ENCODE data around the gene NUAK1.

The NUAK1 gene

GRCh38 chr12:106080041-106080790 is 58.5 kb downstream of the NUAK1 start:
- ATAC-seq (replicated peaks; ENCODE audit: extremely low read depth, poor library complexity, severe bottlenecking) (no peak), DNase-seq (ENCODE audit: low spot score in 2 of 2) (no peak)
- Mint-ChIP-seq H3K9me3 (no peaks in the 10 kb centered on the region), H3K4me3 (no peak overlapping the region), H3K4me1 (no peaks in the 10 kb centered on the region), H3K36me3 (ENCODE audit: insufficient read depth) (no peaks in the 10 kb centered on the region), H3K27ac (ENCODE audit: low read depth) (no peak overlapping the region), H3K27me3 (peaks cover 22% of the 10 kb centered on the region)

DNA sequence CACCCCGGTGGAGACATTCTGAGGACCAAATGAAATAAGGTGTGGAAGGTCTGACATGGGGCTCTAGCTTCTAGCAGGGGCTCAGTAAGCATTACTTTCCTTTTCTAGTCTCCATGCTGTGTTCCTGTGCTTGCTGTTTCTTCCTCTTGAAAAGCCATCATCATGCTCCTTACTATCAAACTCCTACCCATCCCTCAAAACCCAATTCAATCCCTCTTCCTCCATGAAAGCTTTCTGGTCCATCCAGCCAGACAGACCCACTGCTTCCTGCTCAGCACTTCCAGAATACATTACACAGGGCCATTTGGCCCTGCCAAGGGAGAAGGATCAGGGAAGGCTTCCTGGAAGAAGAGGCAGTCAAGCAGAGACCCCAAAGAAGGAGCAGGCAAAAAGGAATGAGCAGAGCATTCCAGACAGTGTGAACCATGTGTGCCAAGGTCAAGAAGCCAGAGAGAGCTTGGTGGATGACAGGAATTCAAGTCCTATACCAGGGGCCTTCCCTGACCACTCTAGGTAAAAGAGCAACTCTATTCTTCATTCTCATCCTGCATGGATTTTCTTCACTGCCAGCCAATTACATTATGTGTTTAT is 59.5 kb downstream of the NUAK1 start:
- H3K4me3 Mint-ChIP-seq: no peak overlapping the region
- no peak overlapping the region for H3K27ac Mint-ChIP-seq (ENCODE audit: low read depth)
- no peaks in the 10 kb centered on the region for H3K4me1 Mint-ChIP-seq
- no peaks in the 10 kb centered on the region for H3K9me3 Mint-ChIP-seq
- ATAC-seq (replicated peaks; ENCODE audit: extremely low read depth, poor library complexity, severe bottlenecking) (no peak), DNase-seq (ENCODE audit: low spot score in 2 of 2) (no peak)
- H3K36me3 Mint-ChIP-seq (ENCODE audit: insufficient read depth): no peaks in the 10 kb centered on the region
- peaks cover 22% of the 10 kb centered on the region for H3K27me3 Mint-ChIP-seq

DNA sequence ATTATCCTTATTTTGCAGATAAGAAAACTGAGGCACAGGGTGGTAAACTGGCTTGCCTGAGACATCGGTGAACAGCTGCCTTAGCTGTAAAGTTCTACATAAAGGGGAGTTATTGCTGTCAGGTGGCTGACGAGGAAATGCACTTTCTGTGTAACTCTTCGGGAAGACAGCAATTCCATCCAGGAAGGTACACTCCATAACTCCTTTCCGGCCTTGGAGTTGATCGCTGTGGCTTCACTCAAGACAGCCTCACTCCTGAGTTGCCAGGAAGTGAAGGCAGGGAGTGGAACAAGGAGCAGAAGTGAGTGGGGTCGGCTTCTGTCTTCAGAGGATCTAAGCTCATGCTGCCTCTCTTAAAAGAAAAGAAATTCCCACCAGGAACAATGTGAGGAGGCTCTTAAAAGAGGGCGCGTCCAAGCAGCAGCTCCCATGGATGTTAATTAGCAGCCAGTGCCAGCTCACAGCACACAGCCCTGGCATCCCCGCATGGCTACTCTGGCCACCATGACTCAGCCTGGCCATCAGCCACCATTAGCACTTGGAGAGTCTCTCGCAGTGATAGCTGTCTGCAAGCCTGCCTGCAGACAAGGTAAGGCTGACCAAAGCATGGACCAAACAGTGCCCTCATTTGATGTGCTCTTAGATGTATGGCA is 60.3 kb downstream of the NUAK1 start:
- no peaks in the 10 kb centered on the region for H3K36me3 Mint-ChIP-seq (ENCODE audit: insufficient read depth)
- ATAC-seq (replicated peaks; ENCODE audit: extremely low read depth, poor library complexity, severe bottlenecking) (no peak), DNase-seq (ENCODE audit: low spot score in 2 of 2) (no peak)
- no peaks in the 10 kb centered on the region for H3K9me3 Mint-ChIP-seq
- peaks cover 22% of the 10 kb centered on the region for H3K27me3 Mint-ChIP-seq
- H3K4me3 Mint-ChIP-seq: no peak overlapping the region
- no peaks in the 10 kb centered on the region for H3K4me1 Mint-ChIP-seq
- no peak overlapping the region for H3K27ac Mint-ChIP-seq (ENCODE audit: low read depth)

DNA sequence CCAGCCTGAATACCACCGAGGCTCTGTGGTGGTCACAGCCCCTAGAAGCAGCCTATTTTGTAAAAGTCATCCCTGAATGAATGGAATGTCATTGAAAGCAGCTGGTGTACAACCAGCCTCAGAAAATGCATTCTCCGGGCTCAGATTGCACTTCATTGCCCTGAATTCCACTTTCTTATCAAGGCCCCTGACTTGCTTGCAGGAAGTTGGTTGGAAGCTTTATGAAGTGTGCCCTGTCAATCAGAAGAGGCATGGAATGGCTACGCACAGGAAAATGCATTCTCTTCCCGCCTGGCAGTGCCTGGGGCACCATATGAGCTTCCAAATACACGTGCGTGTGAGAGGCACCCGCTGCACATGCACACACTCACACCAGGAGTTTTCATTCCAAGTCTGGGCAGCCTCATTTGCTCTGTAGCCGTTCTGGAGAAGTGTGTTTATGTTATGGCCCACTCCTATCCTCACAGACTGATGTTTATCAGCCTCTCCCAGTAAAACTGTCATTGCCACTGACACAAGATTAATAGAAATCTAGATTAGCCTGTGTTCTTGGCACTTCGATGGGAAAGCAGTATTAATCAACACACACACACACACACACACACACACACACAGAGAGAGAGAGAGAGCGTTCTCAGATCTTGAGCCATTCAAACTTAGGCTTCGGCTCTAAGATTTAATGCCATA is 63.9 kb downstream of the NUAK1 start:
- ATAC-seq (replicated peaks; ENCODE audit: extremely low read depth, poor library complexity, severe bottlenecking) (no peak), DNase-seq (ENCODE audit: low spot score in 2 of 2) (no peak)
- Mint-ChIP-seq H3K9me3 (no peaks in the 10 kb centered on the region), H3K4me1 (no peaks in the 10 kb centered on the region), H3K4me3 (no peak overlapping the region), H3K36me3 (ENCODE audit: insufficient read depth) (peaks cover under 1% of the 10 kb centered on the region), H3K27ac (ENCODE audit: low read depth) (no peak overlapping the region), H3K27me3 (peaks cover 21% of the 10 kb centered on the region)

- Mint-ChIP-seq H3K4me3 (no peak overlapping the region), H3K27me3 (peaks cover 15% of the 10 kb centered on the region), H3K36me3 (ENCODE audit: insufficient read depth) (peaks cover 2% of the 10 kb centered on the region), H3K9me3 (no peaks in the 10 kb centered on the region), H3K27ac (ENCODE audit: low read depth) (no peak overlapping the region), H3K4me1 (no peaks in the 10 kb centered on the region)
- DNase-seq (ENCODE audit: low spot score in 2 of 2) (no peak), ATAC-seq (replicated peaks; ENCODE audit: extremely low read depth, poor library complexity, severe bottlenecking) (no peak)
Observed at GRCh38 chr12:106074361-106074705, 64.4 kb downstream of the NUAK1 start.

DNA sequence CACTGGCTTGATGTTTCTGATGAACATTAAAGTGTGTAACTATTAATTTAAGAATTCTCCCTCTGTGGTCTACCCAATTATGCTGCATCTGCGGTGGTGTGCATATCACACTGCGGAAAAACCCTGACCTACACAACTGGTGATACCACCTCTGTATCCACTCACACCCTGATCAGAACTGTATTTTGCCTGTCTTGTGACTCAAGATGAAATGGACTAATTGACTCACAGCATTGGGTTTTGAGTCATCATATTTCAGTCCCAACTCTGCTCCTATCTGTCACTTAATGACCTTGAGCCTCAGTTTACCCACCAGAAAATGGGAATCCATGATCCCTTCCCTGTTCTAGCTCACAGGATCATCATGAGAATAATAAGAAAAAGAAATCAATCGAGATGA is 65.6 kb downstream of the NUAK1 start:
- ATAC-seq (replicated peaks; ENCODE audit: extremely low read depth, poor library complexity, severe bottlenecking) (no peak), DNase-seq (ENCODE audit: low spot score in 2 of 2) (no peak)
- H3K4me1 Mint-ChIP-seq: no peaks in the 10 kb centered on the region
- peaks cover 2% of the 10 kb centered on the region for H3K36me3 Mint-ChIP-seq (ENCODE audit: insufficient read depth)
- peaks cover 9% of the 10 kb centered on the region for H3K27me3 Mint-ChIP-seq
- no peak overlapping the region for H3K4me3 Mint-ChIP-seq
- H3K27ac Mint-ChIP-seq (ENCODE audit: low read depth): no peak overlapping the region
- no peaks in the 10 kb centered on the region for H3K9me3 Mint-ChIP-seq

DNA sequence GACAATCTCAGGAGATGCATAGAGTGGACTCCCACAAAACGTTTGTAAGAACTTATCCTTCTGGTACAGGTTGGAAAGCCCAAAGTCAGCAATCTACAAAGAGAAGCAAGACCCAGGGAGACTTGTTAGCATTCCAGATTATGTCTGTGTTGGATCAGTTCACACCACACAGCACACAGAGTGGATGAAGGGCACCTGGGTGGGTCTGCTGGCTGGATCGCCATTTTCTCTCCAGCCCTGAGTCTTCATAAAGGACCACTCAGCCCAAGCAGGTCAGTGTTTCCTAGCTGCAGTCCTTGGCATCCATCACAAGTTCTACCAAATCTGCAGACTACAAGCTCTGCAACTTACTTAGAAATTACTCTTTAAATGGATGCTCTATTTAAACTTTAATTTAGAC is 66.0 kb downstream of the NUAK1 start:
- no peaks in the 10 kb centered on the region for H3K9me3 Mint-ChIP-seq
- ATAC-seq (replicated peaks; ENCODE audit: extremely low read depth, poor library complexity, severe bottlenecking): no peak
- peaks cover 2% of the 10 kb centered on the region for H3K36me3 Mint-ChIP-seq (ENCODE audit: insufficient read depth)
- no peak for DNase-seq (ENCODE audit: low spot score in 2 of 2)
- H3K4me3 Mint-ChIP-seq: no peak overlapping the region
- no peaks in the 10 kb centered on the region for H3K4me1 Mint-ChIP-seq
- H3K27ac Mint-ChIP-seq (ENCODE audit: low read depth): no peak overlapping the region
- H3K27me3 Mint-ChIP-seq: peaks cover 9% of the 10 kb centered on the region

DNA sequence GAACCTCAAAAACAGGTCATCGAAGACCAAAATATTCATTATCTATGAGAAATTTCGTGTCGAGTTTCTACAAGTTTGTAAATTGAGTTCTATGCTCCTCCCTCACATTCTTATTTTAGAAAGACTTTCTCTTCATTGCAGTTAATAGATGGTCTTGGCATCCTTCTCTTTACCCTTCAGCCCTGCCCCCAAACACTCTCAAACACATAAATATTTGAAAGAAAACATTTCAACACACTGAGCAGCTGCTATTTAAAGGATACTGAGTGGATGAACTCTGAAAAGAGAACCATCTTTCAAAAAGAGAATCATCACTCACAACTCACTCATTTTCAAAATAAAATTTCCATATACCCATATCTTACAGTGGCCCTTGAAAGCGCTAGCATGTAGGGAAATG is 67.1 kb downstream of the NUAK1 start:
- Mint-ChIP-seq H3K27me3 (peaks cover 2% of the 10 kb centered on the region), H3K27ac (ENCODE audit: low read depth) (no peak overlapping the region), H3K9me3 (no peaks in the 10 kb centered on the region), H3K4me1 (no peaks in the 10 kb centered on the region), H3K36me3 (ENCODE audit: insufficient read depth) (peaks cover 2% of the 10 kb centered on the region), H3K4me3 (no peak overlapping the region)
- ATAC-seq (replicated peaks; ENCODE audit: extremely low read depth, poor library complexity, severe bottlenecking) (no peak), DNase-seq (ENCODE audit: low spot score in 2 of 2) (no peak)

DNA sequence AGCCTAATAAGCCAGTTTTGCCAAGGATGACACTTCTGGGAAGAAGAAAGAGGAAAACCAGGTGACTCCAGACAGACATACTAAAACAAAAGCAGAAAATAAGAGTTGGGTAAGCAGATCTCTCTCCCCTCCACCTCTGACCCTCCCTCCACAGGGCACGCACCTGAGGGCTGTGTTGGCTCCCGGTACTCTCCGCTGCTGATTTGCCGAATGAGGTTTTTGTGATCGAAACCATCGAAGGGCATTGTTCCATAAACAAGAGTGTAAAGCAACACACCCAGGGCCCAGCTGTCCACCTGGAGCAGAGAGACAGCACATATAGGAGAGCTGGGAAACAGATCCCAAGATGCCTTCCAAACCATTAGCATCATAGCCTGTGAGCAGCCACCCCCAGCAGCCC is 68.1 kb downstream of the NUAK1 start:
- Mint-ChIP-seq H3K36me3 (ENCODE audit: insufficient read depth) (peaks cover 2% of the 10 kb centered on the region), H3K27me3 (no peaks in the 10 kb centered on the region), H3K4me1 (no peaks in the 10 kb centered on the region), H3K9me3 (no peaks in the 10 kb centered on the region), H3K4me3 (no peak overlapping the region), H3K27ac (ENCODE audit: low read depth) (no peak overlapping the region)
- ATAC-seq (replicated peaks; ENCODE audit: extremely low read depth, poor library complexity, severe bottlenecking): no peak
- no peak for DNase-seq (ENCODE audit: low spot score in 2 of 2)

DNA sequence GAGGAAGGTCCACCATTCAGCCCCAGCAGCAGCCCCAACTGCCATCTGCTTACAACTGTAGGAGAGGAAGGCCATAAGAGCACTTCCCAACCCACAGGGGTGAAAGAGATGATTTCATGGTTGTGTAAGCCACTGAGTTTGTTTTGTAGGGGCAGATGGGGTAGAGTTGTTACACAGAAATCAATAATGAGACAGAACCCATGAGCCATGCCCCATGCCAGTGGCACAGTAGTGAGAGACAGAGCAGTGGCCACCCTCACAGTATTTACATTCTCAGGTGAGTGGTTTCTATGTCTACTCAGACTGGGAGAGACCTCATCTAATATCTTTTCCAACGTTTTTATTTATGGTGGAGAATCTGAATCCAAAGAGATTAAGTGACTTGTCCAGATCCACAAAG is 68.6 kb downstream of the NUAK1 start:
- Mint-ChIP-seq H3K9me3 (no peaks in the 10 kb centered on the region), H3K4me1 (no peaks in the 10 kb centered on the region), H3K27me3 (no peaks in the 10 kb centered on the region), H3K27ac (ENCODE audit: low read depth) (no peak overlapping the region), H3K4me3 (no peak overlapping the region), H3K36me3 (ENCODE audit: insufficient read depth) (peaks cover 2% of the 10 kb centered on the region)
- no peak for DNase-seq (ENCODE audit: low spot score in 2 of 2)
- ATAC-seq (replicated peaks; ENCODE audit: extremely low read depth, poor library complexity, severe bottlenecking): no peak

DNA sequence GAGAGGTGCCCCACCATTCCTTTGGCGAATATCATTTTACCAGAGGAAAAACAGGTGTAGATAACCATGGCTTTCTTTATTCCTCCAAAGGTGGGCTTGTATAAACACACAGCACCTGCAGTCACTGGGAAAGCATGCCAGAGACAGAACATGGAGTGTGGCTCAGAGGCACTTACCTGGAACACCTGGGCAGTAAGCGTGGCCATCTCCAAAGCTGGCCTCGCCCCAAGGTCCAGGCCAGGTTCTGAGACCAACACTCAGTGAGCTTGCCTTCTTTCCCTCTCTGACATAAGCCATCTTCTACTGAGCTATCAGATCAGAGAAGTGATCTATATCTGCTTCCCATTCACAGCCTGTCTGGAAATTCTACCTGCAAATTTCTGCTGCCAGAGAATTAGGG is 70.5 kb downstream of the NUAK1 start:
- H3K27ac Mint-ChIP-seq (ENCODE audit: low read depth): no peak overlapping the region
- ATAC-seq (replicated peaks; ENCODE audit: extremely low read depth, poor library complexity, severe bottlenecking): no peak

DNA sequence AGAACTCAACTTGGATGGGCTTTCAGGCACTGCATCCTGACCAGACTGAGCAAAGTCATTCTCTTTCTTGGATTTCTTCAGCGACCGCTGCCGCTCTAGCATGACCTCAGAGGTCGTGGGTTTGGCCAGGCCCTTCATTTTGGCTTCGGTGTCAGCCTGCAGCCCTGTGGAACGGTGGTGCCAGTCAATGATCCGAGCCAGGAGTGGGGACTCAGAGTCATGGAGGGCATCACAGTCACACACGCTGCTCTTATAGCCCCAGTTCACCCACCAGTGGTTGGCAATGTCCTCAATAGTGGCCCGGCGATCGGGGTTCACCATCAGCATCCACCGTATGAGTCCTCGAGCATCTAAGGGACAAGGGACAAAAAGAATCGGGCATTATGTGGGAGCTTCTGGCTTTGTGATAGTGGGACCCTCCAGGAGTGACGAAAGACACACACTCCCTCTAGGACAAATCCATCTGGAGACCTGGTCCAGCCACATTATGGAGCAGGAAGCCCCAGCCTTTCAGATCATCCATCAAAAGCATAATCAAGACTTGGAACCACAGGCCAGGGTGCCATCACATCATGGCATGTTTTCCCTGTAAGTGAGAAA is 71.0 kb downstream of the NUAK1 start:
- Mint-ChIP-seq H3K9me3 (no peaks in the 10 kb centered on the region), H3K27me3 (no peaks in the 10 kb centered on the region), H3K36me3 (ENCODE audit: insufficient read depth) (peaks cover 2% of the 10 kb centered on the region), H3K4me3 (no peak overlapping the region), H3K27ac (ENCODE audit: low read depth) (no peak overlapping the region), H3K4me1 (no peaks in the 10 kb centered on the region)
- no peak for ATAC-seq (replicated peaks; ENCODE audit: extremely low read depth, poor library complexity, severe bottlenecking)
- DNase-seq (ENCODE audit: low spot score in 2 of 2): no peak

More for the DNA sequence above, 70.5 kb downstream of the NUAK1 start:
- Mint-ChIP-seq H3K27me3 (no peaks in the 10 kb centered on the region), H3K4me3 (no peak overlapping the region), H3K36me3 (ENCODE audit: insufficient read depth) (peaks cover 2% of the 10 kb centered on the region), H3K9me3 (no peaks in the 10 kb centered on the region), H3K4me1 (no peaks in the 10 kb centered on the region)
- no peak for DNase-seq (ENCODE audit: low spot score in 2 of 2)

Measured in central memory CD8-positive, alpha-beta T cell (primary cell).